Liver (tissue), 9 donors: ENCODE results near the gene PFDN2. TPM values are rescaled to one million over a fixed set of nuclear protein-coding genes. Genes with fewer than 3 reads are reported as not detected.
A peak's percentile ranks its signal among the peaks of the same experiment; 100 is the strongest.

Experiments used
- DNase-seq: peaks from one replicate; pipeline ENCODE4 v3.0.0-alpha.2; 2017; ENCODE audit warnings: low spot score
- H3K27ac ChIP-seq, 2 donors: one replicate each; pipeline ENCODE4 v1.7.0; 2013; ENCODE audit warnings: inconsistent platforms in 2 of 2, low read length in 2 of 2, control low read depth in 1 of 2, low read depth in 1 of 2, mild to moderate bottlenecking in 1 of 2
- H3K27me3 ChIP-seq, 4 donors: one replicate each; pipeline versions ENCODE4 v1.6.1 to v1.7.0; 2013; ENCODE audit warnings: low read length in 3 of 4, inconsistent platforms in 1 of 4, mild to moderate bottlenecking in 1 of 4, moderate library complexity in 1 of 4; ENCODE audit not compliant: control insufficient read depth in 4 of 4, insufficient read depth in 4 of 4
- H3K36me3 ChIP-seq, 4 donors: one replicate each; pipeline versions ENCODE4 v1.6.1 to v1.7.0; 2013; ENCODE audit warnings: low read length in 3 of 4, mild to moderate bottlenecking in 3 of 4, low read depth in 1 of 4, moderate library complexity in 1 of 4; ENCODE audit not compliant: control insufficient read depth in 4 of 4, insufficient read depth in 3 of 4
- H3K4me1 ChIP-seq, 4 donors: one replicate each; pipeline versions ENCODE4 v1.6.1 to v1.7.0; 2013; ENCODE audit warnings: low read length in 3 of 4, mild to moderate bottlenecking in 3 of 4, moderate library complexity in 1 of 4; ENCODE audit not compliant: control insufficient read depth in 4 of 4, insufficient read depth in 4 of 4
- H3K4me3 ChIP-seq, 3 donors: one replicate each; pipeline versions ENCODE4 v1.6.1 to v1.7.0; 2013; ENCODE audit warnings: low read length in 3 of 3, control low read depth in 1 of 3, low read depth in 1 of 3, mild to moderate bottlenecking in 1 of 3
- H3K9ac ChIP-seq, 2 donors: one replicate each; pipeline ENCODE4 v1.7.0; 2013; ENCODE audit warnings: low read length in 2 of 2, mild to moderate bottlenecking in 2 of 2, moderate library complexity in 2 of 2, control low read depth in 1 of 2, low read depth in 1 of 2
- H3K9me3 ChIP-seq, 4 donors: one replicate each; pipeline versions ENCODE4 v1.6.1 to v1.7.0; 2013; ENCODE audit warnings: low read length in 3 of 4; ENCODE audit not compliant: control insufficient read depth in 4 of 4
- ATF3 ChIP-seq: IDR thresholded peaks from 2 replicates; pipeline ENCODE4 v1.6.1; 2016; ENCODE audit warnings: antibody characterized with exemption
- EGR1 ChIP-seq, 2 donors: IDR thresholded peaks; 2 replicates each; pipeline ENCODE4 v1.6.1; 2016 to 2018; ENCODE audit warnings: antibody characterized with exemption in 2 of 2, low read depth in 2 of 2
- FOXA1 ChIP-seq: IDR thresholded peaks from 2 replicates; pipeline ENCODE4 v1.6.1; 2016; ENCODE audit warnings: antibody characterized with exemption
- FOXA2 ChIP-seq: IDR thresholded peaks from 2 replicates; pipeline ENCODE4 v1.6.1; 2016; ENCODE audit warnings: antibody characterized with exemption
- GABPA ChIP-seq, 2 donors: IDR thresholded peaks in 1 of 2; conservative IDR thresholded peaks in 1 of 2; 2 replicates each; pipeline ENCODE4 v1.6.1; 2016; ENCODE audit warnings: antibody characterized with exemption in 2 of 2, mild to moderate bottlenecking in 1 of 2, moderate library complexity in 1 of 2
- HNF4A ChIP-seq, 2 donors: conservative IDR thresholded peaks; 2 replicates each; pipeline ENCODE4 v1.6.1; 2016; ENCODE audit warnings: antibody characterized with exemption in 2 of 2, mild to moderate bottlenecking in 2 of 2
- HNF4G ChIP-seq: IDR thresholded peaks from 2 replicates; pipeline ENCODE4 v1.6.1; 2016; ENCODE audit warnings: antibody characterized with exemption
- NR2F2 ChIP-seq: IDR thresholded peaks from 2 replicates; pipeline ENCODE4 v1.6.1; 2016; ENCODE audit warnings: antibody characterized with exemption
- RAD21 ChIP-seq, 2 donors: IDR thresholded peaks; 2 replicates each; pipeline ENCODE4 v1.6.1; 2016; ENCODE audit warnings: antibody characterized with exemption in 2 of 2, mild to moderate bottlenecking in 2 of 2
- REST ChIP-seq: IDR thresholded peaks from 2 replicates; pipeline ENCODE4 v1.6.1; 2016; ENCODE audit warnings: antibody characterized with exemption, mild to moderate bottlenecking
- RXRA ChIP-seq, 2 donors: IDR thresholded peaks; 2 replicates each; pipeline ENCODE4 v1.6.1; 2017 to 2018; ENCODE audit warnings: antibody characterized with exemption in 2 of 2, mild to moderate bottlenecking in 1 of 2
- SP1 ChIP-seq: IDR thresholded peaks from 2 replicates; pipeline ENCODE4 v1.6.1; 2018; ENCODE audit warnings: antibody characterized with exemption, mild to moderate bottlenecking
- TAF1 ChIP-seq: conservative IDR thresholded peaks from 2 replicates; pipeline ENCODE4 v1.6.1; 2016; ENCODE audit warnings: antibody characterized with exemption, mild to moderate bottlenecking
- YY1 ChIP-seq: IDR thresholded peaks from 2 replicates; pipeline ENCODE4 v1.6.1; 2016; ENCODE audit warnings: antibody characterized with exemption, mild to moderate bottlenecking
- WGBS: extraction: QIAGEN DNeasy Blood & Tissue Kit; methylation state at CpG from one replicate; pipeline ENCODE4 v1.1.7; 2013; 5-methylcytosine and 5-hydroxymethylcytosine counted together
- polyA plus RNA-seq, 2 donors: library from polyadenylated mRNA; stranded (reverse) in 1 of 2; unstranded in 1 of 2; fragments of 200-250 nt in 1 of 2; fragments of >200 nt in 1 of 2; fragmentation: Nextera tagmentation in 1 of 2; extraction: Ambion mirVana in 1 of 2; gene quantifications; one replicate each; pipeline versions ENCODE4 v1.2.1 to v1.2.3, GENCODE V29; 2013 to 2015
- total RNA-seq, 2 donors: library from RNA; depleted of rRNA; stranded (reverse); fragments of >200 nt; gene quantifications; one replicate each; pipeline ENCODE4 v1.2.3, GENCODE V29; 2014
- TF ChIP-seq, protein P1 (sequence below): fragments of 150-350 bp; IDR thresholded peaks from 2 replicates; pipeline ENCODE4 v1.5.1; 2017; ENCODE audit warnings: improper control_type of control experiment, low read depth, low read length; ENCODE audit not compliant: missing input control
- TF ChIP-seq, protein P2 (sequence below): IDR thresholded peaks from 2 replicates; pipeline ENCODE4 v1.6.1; 2016; ENCODE audit warnings: antibody characterized with exemption
- TF ChIP-seq, protein P3 (sequence below): IDR thresholded peaks from 2 replicates; pipeline ENCODE4 v1.6.1; 2016; ENCODE audit warnings: antibody characterized with exemption
- donor health status: healthy.
- donor health status: healthy.
- donor health status: healthy.
- donor health status: healthy.
- donor health status: healthy.

Gene PFDN2
- total and polyA plus RNA-seq, 4 donors = 12.4 to 61.9 (median 34.0) TPM

DNA sequence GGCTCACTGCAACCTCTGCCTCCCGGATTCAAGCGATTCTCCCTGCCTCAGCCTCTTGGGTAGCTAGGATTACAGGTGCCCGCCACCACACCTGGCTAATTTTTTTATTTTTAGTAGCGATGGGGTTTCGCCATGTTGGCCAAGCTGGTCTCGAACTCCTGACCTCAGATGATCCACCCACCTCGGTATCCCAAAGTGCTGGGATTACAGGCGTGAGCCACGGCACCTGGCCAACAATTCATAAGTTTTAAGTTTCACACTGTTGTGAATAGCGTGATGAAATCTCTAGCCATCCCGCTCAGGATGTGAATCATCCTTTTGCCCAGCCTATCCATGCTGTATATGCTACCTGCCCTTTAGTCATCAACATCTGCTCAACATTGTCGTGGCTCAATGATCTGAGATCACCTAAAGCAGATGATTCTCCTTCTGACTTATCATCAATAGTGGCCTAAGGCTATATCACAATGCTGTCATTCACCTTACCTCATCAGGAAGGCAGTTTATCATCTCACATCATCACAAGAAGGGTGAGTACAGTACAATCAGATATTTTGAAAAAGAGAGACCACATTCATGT is 2.6 kb downstream of the PFDN2 start:
- 83% methylated on average over 12 of the region's 12 CpGs for WGBS
- no peak overlapping the region for H3K9ac ChIP-seq
- TF ChIP-seq HNF4G (no peak), TAF1 (no peak), EGR1 (IDR thresholded peaks at IDR 0.05; ENCODE audit: low read depth in 2 of 2) (no peak), SP1 (no peak), RXRA (IDR thresholded peaks at IDR 0.05) (no peak), NR2F2 (no peak)
- TF ChIP-seq, protein P1, sequence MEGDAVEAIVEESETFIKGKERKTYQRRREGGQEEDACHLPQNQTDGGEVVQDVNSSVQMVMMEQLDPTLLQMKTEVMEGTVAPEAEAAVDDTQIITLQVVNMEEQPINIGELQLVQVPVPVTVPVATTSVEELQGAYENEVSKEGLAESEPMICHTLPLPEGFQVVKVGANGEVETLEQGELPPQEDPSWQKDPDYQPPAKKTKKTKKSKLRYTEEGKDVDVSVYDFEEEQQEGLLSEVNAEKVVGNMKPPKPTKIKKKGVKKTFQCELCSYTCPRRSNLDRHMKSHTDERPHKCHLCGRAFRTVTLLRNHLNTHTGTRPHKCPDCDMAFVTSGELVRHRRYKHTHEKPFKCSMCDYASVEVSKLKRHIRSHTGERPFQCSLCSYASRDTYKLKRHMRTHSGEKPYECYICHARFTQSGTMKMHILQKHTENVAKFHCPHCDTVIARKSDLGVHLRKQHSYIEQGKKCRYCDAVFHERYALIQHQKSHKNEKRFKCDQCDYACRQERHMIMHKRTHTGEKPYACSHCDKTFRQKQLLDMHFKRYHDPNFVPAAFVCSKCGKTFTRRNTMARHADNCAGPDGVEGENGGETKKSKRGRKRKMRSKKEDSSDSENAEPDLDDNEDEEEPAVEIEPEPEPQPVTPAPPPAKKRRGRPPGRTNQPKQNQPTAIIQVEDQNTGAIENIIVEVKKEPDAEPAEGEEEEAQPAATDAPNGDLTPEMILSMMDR = no peak
- DNase-seq = no peak
- peaks cover 0 to 4% (median under 1%) of the 10 kb centered on the region in 4 donors for H3K36me3 ChIP-seq
- H3K27me3 ChIP-seq = no peaks in the 10 kb centered on the region
- H3K4me1 ChIP-seq = peaks cover 12 to 47% (median 38%) of the 10 kb centered on the region in 4 donors
- no peak overlapping the region for H3K4me3 ChIP-seq
- no peaks in the 10 kb centered on the region for H3K9me3 ChIP-seq
- H3K27ac ChIP-seq = peak overlapping the region in 1 of 2 donors; percentile 12

- no peak for DNase-seq
- 85% methylated on average over 2 of the region's 2 CpGs for WGBS
- no peak overlapping the region for H3K27ac ChIP-seq
- H3K4me3 ChIP-seq = no peak overlapping the region
- TF ChIP-seq REST = no peak
- no peak for TF ChIP-seq YY1
- TF ChIP-seq RXRA (IDR thresholded peaks at IDR 0.05) = no peak
- TF ChIP-seq NR2F2 = no peak
- no peak for TF ChIP-seq RAD21 (IDR thresholded peaks at IDR 0.05)
- TF ChIP-seq TAF1 = no peak
- TF ChIP-seq, protein P2, sequence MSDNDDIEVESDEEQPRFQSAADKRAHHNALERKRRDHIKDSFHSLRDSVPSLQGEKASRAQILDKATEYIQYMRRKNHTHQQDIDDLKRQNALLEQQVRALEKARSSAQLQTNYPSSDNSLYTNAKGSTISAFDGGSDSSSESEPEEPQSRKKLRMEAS = no peak
- TF ChIP-seq SP1 = no peak
- TF ChIP-seq GABPA (IDR thresholded peaks at IDR 0.05 in 1 of 2, conservative IDR thresholded peaks at IDR 0.05 in 1 of 2) = no peak
- peaks cover 12 to 41% (median 33%) of the 10 kb centered on the region in 4 donors for H3K4me1 ChIP-seq
- H3K36me3 ChIP-seq = no peaks in the 10 kb centered on the region
- H3K27me3 ChIP-seq = no peaks in the 10 kb centered on the region
- no peaks in the 10 kb centered on the region for H3K9me3 ChIP-seq
- no peak overlapping the region for H3K9ac ChIP-seq
These were observed 3.3 kb downstream of the PFDN2 start for GRCh38 chr1:161114556-161114955.

DNA sequence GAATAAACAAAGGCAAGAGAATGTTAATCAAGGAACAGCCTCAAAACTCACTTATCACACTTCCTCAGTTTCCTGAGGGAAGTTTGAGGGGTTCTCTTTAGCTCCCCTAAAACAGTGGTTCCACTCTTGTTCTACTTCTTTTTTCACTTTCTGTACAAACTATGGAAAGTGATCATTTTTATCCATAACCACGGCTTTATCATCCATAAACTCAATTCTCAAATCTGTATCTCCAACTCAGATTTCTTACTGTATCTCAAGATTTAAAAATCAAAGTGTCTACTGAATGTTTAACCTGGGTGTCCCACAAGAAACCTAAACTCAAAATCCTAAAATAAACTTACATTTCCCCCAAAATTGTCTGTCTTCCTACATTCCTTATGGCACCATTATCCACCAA is 3.9 kb downstream of the PFDN2 start:
- H3K27ac ChIP-seq = no peak overlapping the region
- peaks cover 0 to 2% (median 0%) of the 10 kb centered on the region in 4 donors for H3K36me3 ChIP-seq
- no peaks in the 10 kb centered on the region for H3K27me3 ChIP-seq
- H3K4me3 ChIP-seq = no peak overlapping the region
- peaks cover 12 to 35% (median 27%) of the 10 kb centered on the region in 4 donors for H3K4me1 ChIP-seq
- H3K9ac ChIP-seq = no peak overlapping the region
- no peaks in the 10 kb centered on the region for H3K9me3 ChIP-seq
- no peak for DNase-seq
- 86% methylated on average over 1 of the region's 1 CpG for WGBS
- TF ChIP-seq HNF4G (no peak), FOXA1 (no peak), GABPA (IDR thresholded peaks at IDR 0.05 in 1 of 2, conservative IDR thresholded peaks at IDR 0.05 in 1 of 2) (no peak), RAD21 (IDR thresholded peaks at IDR 0.05) (no peak), SP1 (no peak), NR2F2 (no peak), EGR1 (IDR thresholded peaks at IDR 0.05; ENCODE audit: low read depth in 2 of 2) (no peak), FOXA2 (no peak), RXRA (IDR thresholded peaks at IDR 0.05) (no peak), HNF4A (conservative IDR thresholded peaks at IDR 0.05) (no peak), ATF3 (no peak), YY1 (no peak)
- TF ChIP-seq, protein P1 = no peak
- TF ChIP-seq, protein P3, sequence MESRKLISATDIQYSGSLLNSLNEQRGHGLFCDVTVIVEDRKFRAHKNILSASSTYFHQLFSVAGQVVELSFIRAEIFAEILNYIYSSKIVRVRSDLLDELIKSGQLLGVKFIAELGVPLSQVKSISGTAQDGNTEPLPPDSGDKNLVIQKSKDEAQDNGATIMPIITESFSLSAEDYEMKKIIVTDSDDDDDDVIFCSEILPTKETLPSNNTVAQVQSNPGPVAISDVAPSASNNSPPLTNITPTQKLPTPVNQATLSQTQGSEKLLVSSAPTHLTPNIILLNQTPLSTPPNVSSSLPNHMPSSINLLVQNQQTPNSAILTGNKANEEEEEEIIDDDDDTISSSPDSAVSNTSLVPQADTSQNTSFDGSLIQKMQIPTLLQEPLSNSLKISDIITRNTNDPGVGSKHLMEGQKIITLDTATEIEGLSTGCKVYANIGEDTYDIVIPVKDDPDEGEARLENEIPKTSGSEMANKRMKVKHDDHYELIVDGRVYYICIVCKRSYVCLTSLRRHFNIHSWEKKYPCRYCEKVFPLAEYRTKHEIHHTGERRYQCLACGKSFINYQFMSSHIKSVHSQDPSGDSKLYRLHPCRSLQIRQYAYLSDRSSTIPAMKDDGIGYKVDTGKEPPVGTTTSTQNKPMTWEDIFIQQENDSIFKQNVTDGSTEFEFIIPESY = no peak
